Neural cell (in vitro differentiated cells): ENCODE results near the gene ANP32A. TPM values are rescaled to one million over a fixed set of nuclear protein-coding genes. Genes with fewer than 3 reads are reported as not detected.

Experiments used
- H2AFZ ChIP-seq: fragments of 200-600, 300-800 bp; sonication (generic), shearing (Covaris generic); 2 replicates; pipeline ENCODE4 v1.6.0; 2014; ENCODE audit warnings: low read depth, mild to moderate bottlenecking, antibody characterized with exemption, low read length, moderate library complexity
- H3F3A ChIP-seq: fragments of 200-600 bp; shearing (Covaris generic); 2 replicates; pipeline ENCODE4 v1.6.1; 2016; ENCODE audit warnings: mild to moderate bottlenecking, moderate library complexity, mixed read lengths, antibody characterized with exemption, low read length; ENCODE audit not compliant: insufficient read depth, poor library complexity, severe bottlenecking
- H3K27ac ChIP-seq: fragments of 200-600, 300-800 bp; sonication (generic), shearing (Covaris generic); 2 replicates; pipeline ENCODE4 v1.5.1; 2014; ENCODE audit warnings: mild to moderate bottlenecking, low read length, moderate library complexity
- H3K27me3 ChIP-seq: fragments of 300-800, 200-600 bp; sonication (generic), shearing (Covaris generic); 2 replicates; pipeline ENCODE4 v1.6.0; 2014; ENCODE audit warnings: mild to moderate bottlenecking, low read depth, low read length, moderate library complexity; ENCODE audit not compliant: insufficient read depth
- H3K36me3 ChIP-seq: fragments of 300-800, 200-600 bp; sonication (generic), shearing (Covaris generic); 2 replicates; pipeline ENCODE4 v1.5.1; 2014; ENCODE audit warnings: mild to moderate bottlenecking, antibody characterized with exemption, low read length, moderate library complexity; ENCODE audit not compliant: insufficient read depth
- H3K4me2 ChIP-seq: fragments of 300-800, 200-600 bp; sonication (generic), shearing (Covaris generic); 2 replicates; pipeline ENCODE4 v1.6.0; 2014; ENCODE audit warnings: mild to moderate bottlenecking, low read length
- H3K4me3 ChIP-seq: fragments of 300-800, 200-600 bp; sonication (generic), shearing (Covaris generic); 2 replicates; pipeline ENCODE4 v1.5.1; 2014; ENCODE audit warnings: mild to moderate bottlenecking, low read length, moderate library complexity
- H3K79me2 ChIP-seq: fragments of 200-600 bp; shearing (Covaris generic); replicated peaks from 2 replicates; pipeline ENCODE4 v1.6.0; 2014; ENCODE audit warnings: mild to moderate bottlenecking, low read length, moderate library complexity; ENCODE audit not compliant: insufficient read depth
- H3K9ac ChIP-seq: fragments of 300-800, 200-600 bp; sonication (generic), shearing (Covaris generic); 2 replicates; pipeline ENCODE4 v1.6.1; 2016; ENCODE audit warnings: mild to moderate bottlenecking, low read length, mixed read lengths
- H3K9me2 ChIP-seq: fragments of 200-600 bp; shearing (Covaris generic); 2 replicates; pipeline ENCODE4 v1.6.1; 2016; ENCODE audit warnings: mild to moderate bottlenecking, low read length, mixed read lengths; ENCODE audit not compliant: insufficient read depth
- H3K9me3 ChIP-seq: fragments of 200-600, 300-800 bp; sonication (generic), shearing (Covaris generic); 2 replicates; pipeline ENCODE4 v1.6.1; 2016; ENCODE audit warnings: mild to moderate bottlenecking, mixed run types, low read length, moderate library complexity, mixed read lengths
- H4K20me1 ChIP-seq: fragments of 200-600 bp; shearing (Covaris generic); 2 replicates; pipeline ENCODE4 v1.6.1; 2016; ENCODE audit warnings: mild to moderate bottlenecking, mixed run types; ENCODE audit not compliant: insufficient read depth
- EP300 ChIP-seq: fragments of 450-650 bp; conservative IDR thresholded peaks from 2 replicates; pipeline ENCODE4 v1.6.1; 2014; ENCODE audit warnings: antibody characterized with exemption, mild to moderate bottlenecking, moderate library complexity; ENCODE audit not compliant: poor library complexity, severe bottlenecking
- EZH2 ChIP-seq: fragments of 200-600, 300-800 bp; shearing (Covaris generic), sonication (generic); IDR thresholded peaks from 2 replicates; pipeline ENCODE4 v1.6.1; 2014; ENCODE audit warnings: antibody characterized with exemption, low read length, borderline replicate concordance, mild to moderate bottlenecking; ENCODE audit not compliant: insufficient read depth, poor library complexity, severe bottlenecking
- MXI1 ChIP-seq: fragments of 450-650 bp; conservative IDR thresholded peaks from 2 replicates; pipeline ENCODE4 v1.6.1; 2014; ENCODE audit warnings: antibody characterized with exemption, mild to moderate bottlenecking; ENCODE audit not compliant: poor library complexity, severe bottlenecking
- POLR2AphosphoS5 ChIP-seq: IDR thresholded peaks from 2 replicates; pipeline ENCODE4 v1.6.1; 2012
- RAD21 ChIP-seq: fragments of 450-650 bp; conservative IDR thresholded peaks from 2 replicates; pipeline ENCODE4 v1.6.1; 2014; ENCODE audit warnings: antibody characterized with exemption, mild to moderate bottlenecking, moderate library complexity
- SMC3 ChIP-seq: fragments of 450-650 bp; conservative IDR thresholded peaks from 2 replicates; pipeline ENCODE4 v1.6.1; 2014; ENCODE audit warnings: antibody characterized with exemption, mild to moderate bottlenecking, moderate library complexity; ENCODE audit not compliant: poor library complexity
- TAF1 ChIP-seq: IDR thresholded peaks from 2 replicates; pipeline ENCODE4 v1.6.1; 2012; ENCODE audit warnings: low read depth
- polyA plus RNA-seq: library from polyadenylated mRNA; depleted of rRNA; stranded (reverse); fragments of >200 nt; gene quantifications from 2 replicates; pipeline ENCODE4 v1.2.3, GENCODE V29; 2014
- TF ChIP-seq, protein P1 (sequence below): fragments of 450-650 bp; IDR thresholded peaks from 2 replicates; pipeline ENCODE4 v1.5.1; 2014; ENCODE audit warnings: antibody characterized with exemption, mild to moderate bottlenecking, moderate library complexity; ENCODE audit not compliant: poor library complexity, severe bottlenecking
- TF ChIP-seq, protein P2 (sequence below): IDR thresholded peaks from 2 replicates; pipeline ENCODE4 v1.6.1; 2012; ENCODE audit warnings: borderline replicate concordance

The ANP32A gene
- polyA plus RNA-seq, 1 donor from 2014 or later, result 190 TPM

GRCh38 chr15:68789534-68790241 is 31.0 kb downstream of the ANP32A start:
- H3K27me3 ChIP-seq, result no peaks in the 10 kb centered on the region
- no peaks in the 10 kb centered on the region for H3K9me2 ChIP-seq
- no peak for TF ChIP-seq TAF1
- TF ChIP-seq, protein P1, sequence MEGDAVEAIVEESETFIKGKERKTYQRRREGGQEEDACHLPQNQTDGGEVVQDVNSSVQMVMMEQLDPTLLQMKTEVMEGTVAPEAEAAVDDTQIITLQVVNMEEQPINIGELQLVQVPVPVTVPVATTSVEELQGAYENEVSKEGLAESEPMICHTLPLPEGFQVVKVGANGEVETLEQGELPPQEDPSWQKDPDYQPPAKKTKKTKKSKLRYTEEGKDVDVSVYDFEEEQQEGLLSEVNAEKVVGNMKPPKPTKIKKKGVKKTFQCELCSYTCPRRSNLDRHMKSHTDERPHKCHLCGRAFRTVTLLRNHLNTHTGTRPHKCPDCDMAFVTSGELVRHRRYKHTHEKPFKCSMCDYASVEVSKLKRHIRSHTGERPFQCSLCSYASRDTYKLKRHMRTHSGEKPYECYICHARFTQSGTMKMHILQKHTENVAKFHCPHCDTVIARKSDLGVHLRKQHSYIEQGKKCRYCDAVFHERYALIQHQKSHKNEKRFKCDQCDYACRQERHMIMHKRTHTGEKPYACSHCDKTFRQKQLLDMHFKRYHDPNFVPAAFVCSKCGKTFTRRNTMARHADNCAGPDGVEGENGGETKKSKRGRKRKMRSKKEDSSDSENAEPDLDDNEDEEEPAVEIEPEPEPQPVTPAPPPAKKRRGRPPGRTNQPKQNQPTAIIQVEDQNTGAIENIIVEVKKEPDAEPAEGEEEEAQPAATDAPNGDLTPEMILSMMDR, result no peak
- TF ChIP-seq MXI1, result no peak
- TF ChIP-seq, protein P2, sequence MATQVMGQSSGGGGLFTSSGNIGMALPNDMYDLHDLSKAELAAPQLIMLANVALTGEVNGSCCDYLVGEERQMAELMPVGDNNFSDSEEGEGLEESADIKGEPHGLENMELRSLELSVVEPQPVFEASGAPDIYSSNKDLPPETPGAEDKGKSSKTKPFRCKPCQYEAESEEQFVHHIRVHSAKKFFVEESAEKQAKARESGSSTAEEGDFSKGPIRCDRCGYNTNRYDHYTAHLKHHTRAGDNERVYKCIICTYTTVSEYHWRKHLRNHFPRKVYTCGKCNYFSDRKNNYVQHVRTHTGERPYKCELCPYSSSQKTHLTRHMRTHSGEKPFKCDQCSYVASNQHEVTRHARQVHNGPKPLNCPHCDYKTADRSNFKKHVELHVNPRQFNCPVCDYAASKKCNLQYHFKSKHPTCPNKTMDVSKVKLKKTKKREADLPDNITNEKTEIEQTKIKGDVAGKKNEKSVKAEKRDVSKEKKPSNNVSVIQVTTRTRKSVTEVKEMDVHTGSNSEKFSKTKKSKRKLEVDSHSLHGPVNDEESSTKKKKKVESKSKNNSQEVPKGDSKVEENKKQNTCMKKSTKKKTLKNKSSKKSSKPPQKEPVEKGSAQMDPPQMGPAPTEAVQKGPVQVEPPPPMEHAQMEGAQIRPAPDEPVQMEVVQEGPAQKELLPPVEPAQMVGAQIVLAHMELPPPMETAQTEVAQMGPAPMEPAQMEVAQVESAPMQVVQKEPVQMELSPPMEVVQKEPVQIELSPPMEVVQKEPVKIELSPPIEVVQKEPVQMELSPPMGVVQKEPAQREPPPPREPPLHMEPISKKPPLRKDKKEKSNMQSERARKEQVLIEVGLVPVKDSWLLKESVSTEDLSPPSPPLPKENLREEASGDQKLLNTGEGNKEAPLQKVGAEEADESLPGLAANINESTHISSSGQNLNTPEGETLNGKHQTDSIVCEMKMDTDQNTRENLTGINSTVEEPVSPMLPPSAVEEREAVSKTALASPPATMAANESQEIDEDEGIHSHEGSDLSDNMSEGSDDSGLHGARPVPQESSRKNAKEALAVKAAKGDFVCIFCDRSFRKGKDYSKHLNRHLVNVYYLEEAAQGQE, result no peak
- H3K4me2 ChIP-seq, result no peak overlapping the region
- H3K9me3 ChIP-seq, result no peaks in the 10 kb centered on the region
- H3K27ac ChIP-seq, result no peak overlapping the region
- H3K79me2 ChIP-seq, result peaks cover 55% of the 10 kb centered on the region
- H3K4me3 ChIP-seq, result no peak overlapping the region
- no peak overlapping the region for H2AFZ ChIP-seq
- peaks cover 6% of the 10 kb centered on the region for H3K36me3 ChIP-seq
- no peaks in the 10 kb centered on the region for H4K20me1 ChIP-seq
- no peaks in the 10 kb centered on the region for H3F3A ChIP-seq
- no peak overlapping the region for H3K9ac ChIP-seq

- H3K9ac ChIP-seq, result no peak overlapping the region
- H2AFZ ChIP-seq, result no peak overlapping the region
- no peaks in the 10 kb centered on the region for H3K9me2 ChIP-seq
- peaks cover 6% of the 10 kb centered on the region for H3K36me3 ChIP-seq
- H3K4me2 ChIP-seq, result no peak overlapping the region
- no peak overlapping the region for H3K4me3 ChIP-seq
- H3K79me2 ChIP-seq, result peaks cover 49% of the 10 kb centered on the region
- no peaks in the 10 kb centered on the region for H4K20me1 ChIP-seq
- H3F3A ChIP-seq, result no peaks in the 10 kb centered on the region
- no peak overlapping the region for H3K27ac ChIP-seq
- TF ChIP-seq SMC3 (no peak), TAF1 (no peak), EZH2 (no peak), MXI1 (no peak), POLR2AphosphoS5 (no peak), EP300 (no peak), RAD21 (no peak)
- TF ChIP-seq, protein P1, result no peak
- TF ChIP-seq, protein P2, result no peak
- H3K27me3 ChIP-seq, result no peaks in the 10 kb centered on the region
- H3K9me3 ChIP-seq, result no peaks in the 10 kb centered on the region
Observed at GRCh38 chr15:68789091-68789490, 31.6 kb downstream of the ANP32A start.
